Spleen (tissue), 7 donors: ENCODE data around the gene PCGF5.

Experiments used
- CTCF ChIP-seq, 11 experiments: fragments of 200-600 bp in 7 of 11; fragments of 450-650 bp in 4 of 11; sonication (generic) in 4 of 11; IDR thresholded peaks in 8 of 11; conservative IDR thresholded peaks in 3 of 11; 1 replicate in 7 of 11; 2 replicates in 4 of 11; pipeline versions ENCODE4 v1.4.0 to v1.8.0; 2016 to 2021; ENCODE audit warnings: antibody characterized with exemption in 11 of 11, inconsistent platforms in 4 of 11, mild to moderate bottlenecking in 1 of 11
- POLR2A ChIP-seq, 3 donors: fragments of 450-650 bp; IDR thresholded peaks; one replicate each; pipeline ENCODE4 v1.5.1; 2017; ENCODE audit warnings: antibody characterized with exemption in 3 of 3, mild to moderate bottlenecking in 1 of 3
- POLR2AphosphoS5 ChIP-seq, 3 donors: sonication (generic); formaldehyde crosslinking; IDR thresholded peaks; one replicate each; pipeline ENCODE4 v1.5.1; 2017; ENCODE audit warnings: antibody characterized with exemption in 3 of 3
- donor health status: DM: no; HTN: no; CAD: no; lungs with moderate emphysema.
- donor health status: DM: no; HTN: no; CAD: no.
- donor health status: DM: no; HTN: no; CAD: no.

- TF ChIP-seq POLR2A (IDR thresholded peaks at IDR 0.05) = no peak
- no peak for TF ChIP-seq CTCF (IDR thresholded peaks at IDR 0.05 in 8 of 11, conservative IDR thresholded peaks at IDR 0.05 in 3 of 11)
- TF ChIP-seq POLR2AphosphoS5 (IDR thresholded peaks at IDR 0.05) = no peak
Observed at GRCh38 chr10:91294134-91294906, 73.9 kb downstream of the PCGF5 start.
